Mesendoderm (in vitro differentiated cells): Measurements from ENCODE around the gene FAM120B.
A peak's percentile ranks its signal among the peaks of the same experiment; 100 is the strongest.

ENCODE experiments used
- DNase-seq: peaks from one replicate; pipeline ENCODE4 v3.0.0; 2013
- H2AK5ac ChIP-seq: 2 replicates; pipeline ENCODE4 v1.6.1; 2013; ENCODE audit warnings: low read length, inconsistent platforms
- H2BK120ac ChIP-seq: 2 replicates; pipeline ENCODE4 v1.6.1; 2013; ENCODE audit warnings: low read depth, mild to moderate bottlenecking, low read length, moderate library complexity, mixed read lengths
- H2BK15ac ChIP-seq: replicated peaks from 2 replicates; pipeline ENCODE4 v1.6.1; 2013; ENCODE audit warnings: low read depth, mild to moderate bottlenecking, moderate library complexity
- H2BK5ac ChIP-seq: 2 replicates; pipeline ENCODE4 v1.6.1; 2013; ENCODE audit warnings: low read length, inconsistent platforms
- H3K18ac ChIP-seq: 2 replicates; pipeline ENCODE4 v1.6.1; 2013; ENCODE audit warnings: mild to moderate bottlenecking, low read length, mixed read lengths
- H3K23ac ChIP-seq: one replicate; pipeline ENCODE4 v1.6.1; 2013; ENCODE audit warnings: low read length
- H3K27ac ChIP-seq: 2 replicates; pipeline ENCODE4 v1.5.1; 2013; ENCODE audit warnings: low read depth, mild to moderate bottlenecking, inconsistent platforms, low read length, moderate library complexity
- H3K27me3 ChIP-seq: 2 replicates; pipeline ENCODE4 v1.6.1; 2013; ENCODE audit warnings: low read length, control low read depth, mild to moderate bottlenecking, inconsistent platforms; ENCODE audit not compliant: insufficient read depth, poor library complexity
- H3K36me3 ChIP-seq: 2 replicates; pipeline ENCODE4 v1.6.1; 2013; ENCODE audit warnings: low read length, inconsistent platforms; ENCODE audit not compliant: control insufficient read depth, insufficient read depth
- H3K4ac ChIP-seq: one replicate; pipeline ENCODE4 v1.6.1; 2013; ENCODE audit warnings: low read depth, mild to moderate bottlenecking, low read length, moderate library complexity
- H3K4me1 ChIP-seq: 2 replicates; pipeline ENCODE4 v1.6.1; 2013; ENCODE audit warnings: low read depth, low read length, inconsistent platforms; ENCODE audit not compliant: control insufficient read depth
- H3K4me2 ChIP-seq: 2 replicates; pipeline ENCODE4 v1.6.1; 2013; ENCODE audit warnings: low read length
- H3K4me3 ChIP-seq: 2 replicates; pipeline ENCODE4 v1.5.1; 2013; ENCODE audit warnings: mild to moderate bottlenecking, low read length
- H3K56ac ChIP-seq: one replicate; pipeline ENCODE4 v1.6.1; 2013; ENCODE audit warnings: low read length
- H3K79me1 ChIP-seq: 2 replicates; pipeline ENCODE4 v1.6.1; 2013; ENCODE audit warnings: low read length, inconsistent platforms
- H3K79me2 ChIP-seq: 2 replicates; pipeline ENCODE4 v1.6.1; 2013; ENCODE audit warnings: mild to moderate bottlenecking, low read length; ENCODE audit not compliant: control insufficient read depth, insufficient read depth
- H3K9ac ChIP-seq: 2 replicates; pipeline ENCODE4 v1.6.1; 2013; ENCODE audit warnings: low read length, inconsistent platforms
- H4K5ac ChIP-seq: one replicate; pipeline ENCODE4 v1.6.1; 2013; ENCODE audit warnings: low read length
- H4K8ac ChIP-seq: one replicate; pipeline ENCODE4 v1.6.1; 2013; ENCODE audit warnings: low read depth, mild to moderate bottlenecking, control low read depth, low read length, moderate library complexity
- WGBS: extraction: QIAGEN DNeasy Blood & Tissue Kit; methylation state at CpG from one replicate; pipeline ENCODE4 v1.1.7; 2013; ENCODE audit warnings: low lambda C conversion rate, missing lambda C conversion rate; ENCODE audit not compliant: insufficient coverage; ENCODE audit errors: extremely low coverage; 5-methylcytosine and 5-hydroxymethylcytosine counted together

FAM120B gene

DNA sequence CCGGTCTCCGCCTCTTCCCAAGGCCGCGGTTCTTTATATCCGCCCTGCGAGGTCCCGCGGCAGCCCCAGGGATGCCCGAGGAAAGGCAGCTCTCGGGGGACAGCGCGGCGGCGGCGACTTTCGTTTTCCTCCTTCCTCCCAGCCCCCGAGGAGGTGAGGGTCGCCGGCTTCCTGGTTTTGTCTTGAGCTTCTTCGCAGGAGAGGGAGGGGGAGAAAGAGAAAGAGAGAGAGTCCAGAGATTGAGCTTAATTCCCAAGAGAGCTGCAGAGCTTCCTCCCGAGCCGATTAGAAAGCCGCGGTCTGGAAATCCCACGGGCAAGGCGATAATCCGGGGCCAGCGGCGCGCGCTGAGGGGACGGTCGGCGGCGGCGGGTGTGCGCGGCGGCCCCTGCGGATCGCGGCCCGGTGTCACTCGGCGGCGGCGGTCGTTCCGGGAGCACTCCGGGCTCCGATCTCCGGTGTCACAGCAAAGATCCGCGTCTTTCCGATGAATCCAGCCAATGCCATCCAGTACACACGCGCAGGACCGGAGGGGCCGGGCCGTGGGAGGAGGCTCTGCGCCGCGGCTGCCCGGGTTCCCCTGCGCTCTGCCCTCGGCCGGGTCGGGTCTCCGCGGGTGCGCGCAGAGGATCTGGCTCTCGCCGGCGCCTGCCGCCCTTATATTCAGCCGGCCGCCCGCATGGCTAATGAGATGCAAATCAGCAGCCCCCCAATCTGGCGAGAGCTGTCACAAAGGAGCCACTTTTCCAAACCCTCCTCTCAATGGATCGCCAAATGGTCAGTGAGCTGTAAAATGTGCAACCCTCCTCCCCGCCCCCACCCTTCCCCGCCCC lies 16.0 kb upstream of the FAM120B start, which contains the start of gene DLL1:
TSS of gene DLL1 (minus strand) at position 783 of the 833 bp plus-strand sequence. CDS start 939 bp downstream, outside the sequence.
- H3K56ac ChIP-seq, result peak within 1 kb of the TSS; percentile 64
- no peaks in the 10 kb centered on the region for H3K36me3 ChIP-seq
- no peaks in the 10 kb centered on the region for H3K79me2 ChIP-seq
- peak within 1 kb of the TSS; percentile 15 for H3K18ac ChIP-seq
- H4K8ac ChIP-seq, result no peak within 1 kb of the TSS
- peaks cover 77% of the 10 kb centered on the region for H3K27me3 ChIP-seq
- H3K27ac ChIP-seq, result no peak within 1 kb of the TSS
- H2BK120ac ChIP-seq, result no peak within 1 kb of the TSS
- no peak within 1 kb of the TSS for H3K4ac ChIP-seq
- peak within 1 kb of the TSS; percentile 45 for H3K4me2 ChIP-seq
- H2BK5ac ChIP-seq, result no peak within 1 kb of the TSS
- no peak within 1 kb of the TSS for H3K4me3 ChIP-seq
- H3K9ac ChIP-seq, result peak within 1 kb of the TSS; percentile 48
- H2BK15ac ChIP-seq, result no peak within 1 kb of the TSS
- no CpG with 5 or more reads among the region's 83 CpGs for WGBS
- H4K5ac ChIP-seq, result no peak within 1 kb of the TSS
- peak; percentile 58 for DNase-seq
- no peak within 1 kb of the TSS for H3K23ac ChIP-seq
- H2AK5ac ChIP-seq, result no peak within 1 kb of the TSS
- no peaks in the 10 kb centered on the region for H3K4me1 ChIP-seq
- H3K79me1 ChIP-seq, result no peaks in the 10 kb centered on the region

DNA sequence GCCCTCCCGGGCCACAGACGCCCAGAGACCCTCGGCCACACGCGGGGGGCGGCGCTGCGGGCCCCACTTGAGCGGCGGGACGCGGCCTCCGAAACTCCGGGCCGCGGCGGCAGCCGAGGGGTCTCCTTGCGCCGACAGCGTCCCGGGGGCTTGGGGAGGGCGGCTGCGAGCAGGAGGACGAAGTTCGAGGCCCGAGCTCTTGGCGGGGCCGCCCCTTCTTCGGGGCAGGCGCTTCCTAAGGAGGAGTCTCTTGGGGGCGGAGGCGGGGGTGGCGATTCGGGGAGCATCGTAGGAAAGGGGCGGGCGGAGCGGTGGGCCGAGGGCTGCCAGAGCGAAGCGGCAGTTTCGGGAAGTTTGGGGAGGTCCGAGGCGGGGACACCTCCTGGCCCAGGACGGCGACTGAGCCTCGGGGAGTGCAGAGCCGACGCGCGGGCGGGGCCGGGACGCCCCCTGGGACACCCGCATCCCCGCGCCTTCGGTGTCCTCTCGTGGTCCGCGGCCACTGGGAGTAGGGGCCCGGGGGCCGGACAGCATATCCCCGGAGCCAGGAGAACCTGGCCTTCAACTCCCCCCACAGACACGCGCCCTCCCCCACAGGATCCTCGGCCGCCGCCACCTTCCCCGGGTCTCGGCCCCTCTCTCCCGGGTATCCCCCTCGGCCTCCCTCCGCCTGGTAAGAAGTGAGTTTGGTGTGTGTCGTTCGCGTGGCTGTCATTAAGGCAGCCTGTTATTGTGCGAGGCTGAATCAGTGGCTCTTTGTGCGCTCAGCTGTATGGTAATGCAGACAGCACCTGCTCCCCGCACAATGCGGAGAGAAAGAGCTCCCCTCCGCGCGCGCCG lies 15.1 kb upstream of the FAM120B start:
- WGBS, result no CpG with 5 or more reads among the region's 87 CpGs
- H3K56ac ChIP-seq, result peak overlapping the region; percentile 34
- H3K9ac ChIP-seq, result peak overlapping the region; percentile 42
- DNase-seq, result peak; percentile 58
- no peaks in the 10 kb centered on the region for H3K36me3 ChIP-seq
- no peak overlapping the region for H3K4ac ChIP-seq
- no peak overlapping the region for H3K27ac ChIP-seq
- H3K27me3 ChIP-seq, result peaks cover 81% of the 10 kb centered on the region
- H3K23ac ChIP-seq, result no peak overlapping the region
- no peak overlapping the region for H4K5ac ChIP-seq
- no peak overlapping the region for H2BK5ac ChIP-seq
- no peaks in the 10 kb centered on the region for H3K79me2 ChIP-seq
- H4K8ac ChIP-seq, result no peak overlapping the region
- no peaks in the 10 kb centered on the region for H3K4me1 ChIP-seq
- H3K79me1 ChIP-seq, result no peaks in the 10 kb centered on the region
- peak overlapping the region; percentile 44 for H3K4me2 ChIP-seq
- H2AK5ac ChIP-seq, result no peak overlapping the region
- H2BK15ac ChIP-seq, result no peak overlapping the region
- H2BK120ac ChIP-seq, result no peak overlapping the region
- H3K18ac ChIP-seq, result no peak overlapping the region
- no peak overlapping the region for H3K4me3 ChIP-seq

DNA sequence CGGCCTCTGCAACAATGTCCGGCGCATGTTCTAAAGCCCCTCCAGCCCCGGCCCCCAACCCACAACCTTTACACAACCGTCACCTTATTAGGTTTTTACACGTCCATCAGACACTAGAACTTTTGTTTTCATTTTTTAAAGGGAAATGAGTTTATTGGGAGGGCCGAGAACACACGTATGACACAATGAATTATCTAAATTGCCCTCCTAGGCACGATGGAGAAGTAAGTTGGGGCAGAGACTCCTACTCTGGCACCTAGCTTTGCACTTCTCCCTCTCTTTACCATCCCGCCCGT lies 14.5 kb upstream of the FAM120B start:
- no peak for DNase-seq
- H3K56ac ChIP-seq, result no peak overlapping the region
- no peaks in the 10 kb centered on the region for H3K36me3 ChIP-seq
- H4K5ac ChIP-seq, result no peak overlapping the region
- no peak overlapping the region for H3K23ac ChIP-seq
- no peak overlapping the region for H2BK5ac ChIP-seq
- H3K79me2 ChIP-seq, result no peaks in the 10 kb centered on the region
- no peak overlapping the region for H2BK120ac ChIP-seq
- peaks cover 84% of the 10 kb centered on the region for H3K27me3 ChIP-seq
- no peaks in the 10 kb centered on the region for H3K79me1 ChIP-seq
- no peak overlapping the region for H2BK15ac ChIP-seq
- H3K4me3 ChIP-seq, result no peak overlapping the region
- H2AK5ac ChIP-seq, result no peak overlapping the region
- H3K9ac ChIP-seq, result no peak overlapping the region
- WGBS, result no CpG with 5 or more reads among the region's 11 CpGs
- H3K4me1 ChIP-seq, result no peaks in the 10 kb centered on the region
- no peak overlapping the region for H3K4me2 ChIP-seq
- no peak overlapping the region for H3K4ac ChIP-seq
- no peak overlapping the region for H4K8ac ChIP-seq
- H3K27ac ChIP-seq, result no peak overlapping the region
- no peak overlapping the region for H3K18ac ChIP-seq

DNA sequence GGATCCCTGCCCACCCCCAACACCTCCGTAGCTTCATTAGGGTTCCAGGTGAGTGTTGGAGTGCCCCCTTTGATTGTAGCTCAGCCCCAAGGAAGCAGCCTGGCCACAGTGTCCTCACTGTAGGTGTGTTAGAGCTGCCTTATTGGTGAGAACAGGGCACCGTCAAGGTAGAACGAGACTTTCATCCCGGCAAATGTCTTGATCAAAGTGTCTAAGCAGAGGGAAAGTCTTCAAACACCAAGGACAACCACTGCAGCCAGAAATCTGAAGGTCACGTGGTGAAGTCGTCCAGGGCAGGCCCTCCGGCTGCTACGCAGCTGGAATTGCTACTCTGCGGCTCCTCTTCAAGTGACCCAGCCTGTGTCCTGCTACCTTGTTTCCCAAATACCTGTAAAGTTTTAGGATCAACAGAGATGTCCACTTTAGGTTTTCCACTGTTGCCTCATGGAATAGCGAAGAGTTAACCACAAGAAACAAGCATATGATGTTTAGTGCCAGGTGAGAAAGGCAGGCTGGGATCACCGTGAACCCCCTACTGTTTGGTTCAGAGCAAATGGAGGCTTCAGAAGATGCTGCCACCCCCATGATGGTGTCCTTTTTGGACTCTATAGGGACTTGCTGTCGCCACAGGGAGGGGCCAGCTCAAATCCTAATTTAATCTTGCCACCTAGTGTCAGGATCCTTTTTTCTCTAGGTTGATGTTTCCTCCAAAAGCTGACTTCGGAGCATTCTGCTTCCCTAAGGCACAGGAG lies 14.0 kb upstream of the FAM120B start:
- Histone ChIP-seq H3K79me2 (no peaks in the 10 kb centered on the region), H3K23ac (no peak overlapping the region), H3K79me1 (no peaks in the 10 kb centered on the region), H3K27ac (no peak overlapping the region), H4K5ac (no peak overlapping the region), H3K4me3 (no peak overlapping the region), H3K9ac (no peak overlapping the region), H3K56ac (no peak overlapping the region), H2BK15ac (no peak overlapping the region), H3K4me2 (no peak overlapping the region), H3K18ac (no peak overlapping the region), H4K8ac (no peak overlapping the region), H3K4ac (no peak overlapping the region), H3K27me3 (peaks cover 83% of the 10 kb centered on the region), H2AK5ac (no peak overlapping the region), H2BK120ac (no peak overlapping the region), H2BK5ac (no peak overlapping the region), H3K4me1 (no peaks in the 10 kb centered on the region), H3K36me3 (no peaks in the 10 kb centered on the region)
- WGBS, result no CpG with 5 or more reads among the region's 13 CpGs
- peak; percentile 71 for DNase-seq

DNA sequence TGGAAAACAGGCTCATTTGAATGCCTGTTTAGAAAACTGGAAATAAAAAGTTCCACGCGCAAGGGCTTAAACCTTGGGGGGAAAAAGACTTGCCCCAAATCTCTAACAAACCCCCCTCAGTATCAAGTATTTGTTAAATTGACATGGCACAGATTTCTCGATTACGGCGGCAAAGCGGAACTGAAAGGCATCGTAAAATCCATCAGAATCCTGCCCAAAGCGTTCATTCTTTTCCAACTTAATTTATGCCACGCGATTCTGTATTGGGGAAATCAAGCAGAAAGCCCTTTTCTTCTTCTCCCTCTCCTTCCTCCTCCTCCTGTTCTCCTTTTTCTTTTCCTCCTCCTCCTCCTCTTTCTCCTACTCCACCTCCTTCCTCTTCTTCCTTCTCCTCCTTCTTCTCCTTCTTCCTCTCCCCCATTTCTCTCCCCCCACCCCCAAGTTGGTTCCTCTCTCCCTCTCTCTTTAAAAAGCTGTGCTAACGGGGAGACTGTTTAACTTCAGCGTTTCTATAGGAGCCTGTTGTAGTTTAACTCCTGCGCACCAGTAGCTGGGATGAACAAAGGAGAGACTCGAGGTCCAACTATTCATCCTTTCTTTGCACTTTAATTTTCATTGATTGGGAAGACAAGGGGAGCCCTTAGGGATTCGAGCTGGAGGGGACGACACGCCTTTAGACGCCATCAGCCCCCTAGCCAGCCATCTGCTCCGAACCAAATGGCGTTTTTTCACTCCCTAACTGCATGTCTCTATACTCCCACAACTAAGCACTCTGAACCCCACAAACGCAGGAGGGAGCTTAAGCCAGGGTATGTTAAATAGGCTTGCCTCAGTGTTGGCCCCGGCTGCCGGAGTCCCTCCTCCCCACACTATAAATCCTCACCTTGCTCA lies 13.0 kb upstream of the FAM120B start:
- no peaks in the 10 kb centered on the region for H3K79me2 ChIP-seq
- no peak overlapping the region for H4K8ac ChIP-seq
- H3K9ac ChIP-seq, result no peak overlapping the region
- H2AK5ac ChIP-seq, result no peak overlapping the region
- H3K79me1 ChIP-seq, result no peaks in the 10 kb centered on the region
- no peak overlapping the region for H3K23ac ChIP-seq
- no peak overlapping the region for H2BK15ac ChIP-seq
- no peak for DNase-seq
- H3K4me3 ChIP-seq, result no peak overlapping the region
- peaks cover 81% of the 10 kb centered on the region for H3K27me3 ChIP-seq
- H3K56ac ChIP-seq, result no peak overlapping the region
- no peaks in the 10 kb centered on the region for H3K4me1 ChIP-seq
- no peaks in the 10 kb centered on the region for H3K36me3 ChIP-seq
- H3K27ac ChIP-seq, result no peak overlapping the region
- no peak overlapping the region for H2BK5ac ChIP-seq
- no peak overlapping the region for H3K18ac ChIP-seq
- WGBS, result no CpG with 5 or more reads among the region's 23 CpGs
- no peak overlapping the region for H2BK120ac ChIP-seq
- no peak overlapping the region for H3K4me2 ChIP-seq
- no peak overlapping the region for H3K4ac ChIP-seq
- no peak overlapping the region for H4K5ac ChIP-seq
